Suprapubic skin (tissue), 3 donors: Measurements from ENCODE around the gene SMLR1.

ENCODE experiments used
- CTCF ChIP-seq, 2 donors: fragments of 200-600 bp in 1 of 2; fragments of 450-650 bp in 1 of 2; sonication (generic) in 1 of 2; IDR thresholded peaks; one replicate each; pipeline ENCODE4 v1.5.1; 2016 to 2019; ENCODE audit warnings: antibody characterized with exemption in 2 of 2, mild to moderate bottlenecking in 1 of 2, moderate library complexity in 1 of 2
- POLR2A ChIP-seq, 2 donors: fragments of 450-650 bp; IDR thresholded peaks; one replicate each; pipeline ENCODE4 v1.6.1; 2017; ENCODE audit warnings: antibody characterized with exemption in 2 of 2, mild to moderate bottlenecking in 2 of 2, moderate library complexity in 2 of 2

DNA sequence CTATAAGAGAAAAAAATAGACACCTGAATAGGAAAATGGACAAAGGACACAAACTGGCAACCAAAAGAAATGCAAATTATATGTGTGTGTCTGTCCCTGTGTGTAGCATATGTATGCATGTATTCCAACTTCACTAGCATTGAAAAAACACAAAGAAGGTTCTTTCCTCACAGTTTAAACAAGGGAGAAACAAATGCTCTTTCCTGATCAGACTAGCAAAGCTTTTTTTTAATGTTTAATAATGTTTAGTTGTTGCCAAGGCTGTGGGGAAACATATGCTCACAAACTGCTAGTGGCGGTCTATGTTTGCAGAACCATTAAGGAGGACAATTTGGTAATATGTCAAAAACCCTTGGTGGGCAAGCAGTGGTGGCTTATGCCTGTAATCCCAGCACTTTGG, 22.4 kb downstream of the SMLR1 start:
- TF ChIP-seq CTCF (IDR thresholded peaks at IDR 0.05) (no peak), POLR2A (IDR thresholded peaks at IDR 0.05) (no peak)
